ENCODE measurements around the gene CLTCL1.
"Not testable (repeated sequence)": the region's sequence is repeated elsewhere in the genome, so short reads cannot be mapped to it uniquely, and the experiment has no call there.

The CLTCL1 gene

DNA sequence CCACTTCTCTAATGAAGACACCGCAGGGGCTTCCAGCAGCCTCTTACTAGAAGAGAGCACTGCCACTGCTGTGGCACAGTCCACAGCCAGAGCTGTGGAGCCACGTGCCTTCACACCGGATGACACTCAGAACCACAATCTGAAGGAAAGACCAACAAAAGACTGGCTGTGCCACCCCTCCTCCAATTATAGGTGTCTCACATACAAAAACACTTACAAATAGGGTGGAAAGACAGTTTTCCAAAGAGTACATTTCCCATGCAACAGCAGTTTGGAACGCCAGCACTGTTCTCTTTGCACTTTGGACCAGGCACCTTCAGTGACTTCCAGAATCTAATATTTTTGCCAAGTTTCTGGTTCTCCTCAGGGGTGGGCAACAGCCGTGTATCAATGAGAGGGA is 74.9 kb downstream of the CLTCL1 start:
- no peak for ATAC-seq
- no peak for DNase-seq

DNA sequence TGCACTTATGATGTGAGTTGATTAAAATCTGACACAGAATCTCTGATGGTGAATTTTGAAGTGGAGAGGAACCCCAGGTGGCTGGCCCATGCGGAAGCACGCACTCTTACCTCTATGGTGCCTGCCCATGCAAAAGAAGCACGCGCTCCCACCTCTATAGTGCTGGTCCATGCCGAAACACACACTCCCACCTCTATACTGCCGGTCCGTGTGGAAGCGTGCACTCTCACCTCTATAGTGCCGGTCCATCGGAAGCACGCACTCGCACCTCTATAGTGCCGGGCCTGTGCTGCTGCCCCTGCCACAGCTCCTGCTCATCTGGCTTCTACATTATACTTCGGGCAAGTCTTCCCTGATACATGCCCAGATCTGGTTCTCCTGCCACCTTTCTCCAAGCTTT is 76.2 kb downstream of the CLTCL1 start:
- no peak for ATAC-seq
- DNase-seq: no peak

DNA sequence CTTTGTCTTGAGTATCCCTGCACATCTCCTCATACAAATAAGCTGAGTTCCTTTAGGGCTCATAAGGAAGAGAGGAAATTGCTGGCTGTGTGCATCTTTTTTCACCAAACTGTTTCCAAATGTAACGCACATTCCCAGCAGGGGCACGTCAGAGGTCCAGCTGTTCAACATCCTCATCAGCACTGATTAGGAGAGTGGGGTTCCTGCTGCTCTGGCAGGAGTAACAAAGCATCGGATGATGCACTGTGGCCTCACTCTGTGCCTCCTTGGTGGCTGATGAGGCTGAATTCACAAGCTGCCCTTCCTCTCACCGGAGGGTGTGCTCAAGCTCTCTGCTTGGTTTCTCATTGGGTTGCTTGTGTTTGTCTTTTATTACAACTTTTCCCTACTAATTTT is 77.4 kb downstream of the CLTCL1 start:
- ATAC-seq (no peak), DNase-seq (no peak)

DNA sequence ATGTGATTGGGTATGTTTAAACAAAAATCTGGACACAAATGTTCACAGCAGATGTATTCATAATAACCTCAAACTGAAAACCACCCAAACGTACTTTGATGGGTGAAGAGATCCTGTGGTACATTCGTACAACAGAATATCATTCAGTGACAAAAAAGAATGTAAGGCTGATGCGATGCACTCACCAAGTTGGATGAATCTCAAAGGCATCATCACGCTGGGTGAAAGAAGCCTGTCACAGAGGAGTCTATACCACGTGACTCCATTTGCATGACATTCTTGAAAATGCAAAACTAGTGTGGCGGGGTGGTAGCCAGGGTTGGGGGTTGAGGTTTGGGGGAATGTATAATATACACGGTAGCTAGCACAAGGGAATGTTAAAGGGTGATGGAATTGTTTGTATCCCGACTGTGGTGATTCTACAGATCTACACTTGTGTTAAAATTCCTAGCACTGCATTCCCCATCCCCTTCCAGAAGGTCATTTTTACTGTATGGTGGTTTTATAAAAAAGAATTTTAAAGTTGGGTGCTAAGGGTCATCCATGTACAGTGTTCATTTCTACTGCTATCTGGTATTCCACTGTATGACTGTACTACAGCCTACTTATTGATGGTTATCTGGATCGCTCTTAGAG is 78.0 kb downstream of the CLTCL1 start:
- DNase-seq (no peak), ATAC-seq (no peak)

DNA sequence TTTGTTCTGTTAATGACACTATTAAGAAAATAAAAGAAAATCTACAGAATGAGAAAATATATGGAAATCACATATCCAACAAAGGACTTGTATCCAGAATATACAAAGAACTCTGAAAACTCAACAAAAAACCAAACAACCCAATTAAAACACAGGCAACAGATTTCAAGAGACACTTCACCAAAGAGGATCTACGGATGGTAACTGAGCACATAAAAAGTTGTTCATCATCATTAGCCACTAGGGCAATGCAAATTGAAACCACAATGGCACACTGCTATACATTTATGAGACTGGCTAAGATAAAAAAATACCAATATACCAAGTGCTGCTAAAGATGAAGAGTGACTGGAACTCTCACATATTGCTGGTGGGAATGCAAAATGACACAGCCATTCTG is 78.5 kb downstream of the CLTCL1 start:
- DNase-seq (no peak), ATAC-seq (no peak)

DNA sequence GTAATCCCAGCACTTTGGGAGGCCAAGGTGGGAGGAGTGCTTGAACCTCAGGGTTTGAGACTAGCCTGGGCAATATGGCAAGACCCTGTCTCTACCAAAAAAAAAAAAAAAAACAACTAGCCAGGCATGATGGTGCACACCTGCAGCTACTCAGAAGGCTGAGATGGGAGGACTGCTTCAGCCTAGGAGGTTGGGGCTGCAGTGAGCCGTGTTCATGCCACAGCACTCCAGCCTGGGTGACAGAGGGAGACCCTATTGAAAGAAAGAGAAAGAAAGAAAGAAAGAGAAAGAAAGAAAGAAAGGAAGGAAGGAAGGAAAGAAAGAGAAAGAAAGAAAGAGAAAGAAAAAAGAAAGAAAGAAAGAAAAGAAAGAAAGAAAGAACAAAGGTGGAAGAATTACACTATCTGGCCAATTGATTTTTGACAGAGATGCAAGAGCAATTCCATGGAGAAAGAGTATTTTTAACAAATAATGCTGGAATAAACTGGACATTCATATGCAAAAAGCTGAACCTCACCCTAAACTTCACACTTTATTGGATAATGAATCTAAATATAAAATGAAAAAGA is 79.1 kb downstream of the CLTCL1 start:
- DNase-seq (no peak), ATAC-seq (no peak)

DNA sequence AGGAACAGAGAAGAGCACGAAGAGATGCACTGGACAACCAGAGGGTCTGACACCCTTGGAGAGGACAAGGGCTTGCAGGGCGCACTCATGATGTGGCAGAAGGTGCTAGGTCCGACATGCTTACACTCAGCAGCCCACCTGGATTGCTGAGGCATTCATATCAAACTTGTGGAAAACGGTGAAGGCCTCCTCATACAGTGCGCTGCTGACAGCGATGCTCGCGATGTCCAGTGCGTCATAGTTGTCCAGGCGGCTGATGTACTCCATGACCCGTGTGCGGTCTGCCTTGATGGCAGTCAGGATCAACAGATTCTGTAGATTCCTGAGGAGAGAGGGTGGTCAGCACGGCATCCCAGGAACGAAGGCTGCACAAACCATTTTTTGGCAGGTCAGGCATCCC is 81.3 kb downstream of the CLTCL1 start:
- no peak for ATAC-seq
- DNase-seq: no peak

DNA sequence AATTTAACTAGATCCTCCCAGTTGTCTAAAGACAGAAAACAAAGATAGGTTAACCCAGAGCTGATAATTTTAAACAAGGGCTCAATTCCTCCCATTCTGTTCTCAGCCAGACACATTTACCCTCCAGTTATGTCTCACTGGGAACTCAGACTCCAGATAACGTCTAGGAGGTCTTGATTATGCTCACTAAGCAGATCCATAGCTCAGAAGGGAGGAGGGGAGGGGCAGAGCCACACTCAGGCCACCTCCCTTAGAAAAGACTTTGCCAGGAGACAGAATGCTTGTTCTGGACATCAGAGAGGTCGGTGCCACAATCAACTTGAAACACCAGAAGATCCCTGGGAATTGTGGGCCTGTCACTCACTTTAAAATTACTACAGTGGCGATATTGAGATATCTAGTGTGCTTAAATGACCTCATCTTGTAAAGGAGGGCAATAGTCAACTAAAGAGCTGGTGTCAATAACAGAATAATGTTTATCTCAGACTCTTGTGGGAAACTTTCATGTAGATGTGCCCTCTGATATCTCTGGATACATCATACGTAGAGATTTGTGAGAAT is 83.2 kb downstream of the CLTCL1 start:
- DNase-seq (no peak), ATAC-seq (no peak)

DNA sequence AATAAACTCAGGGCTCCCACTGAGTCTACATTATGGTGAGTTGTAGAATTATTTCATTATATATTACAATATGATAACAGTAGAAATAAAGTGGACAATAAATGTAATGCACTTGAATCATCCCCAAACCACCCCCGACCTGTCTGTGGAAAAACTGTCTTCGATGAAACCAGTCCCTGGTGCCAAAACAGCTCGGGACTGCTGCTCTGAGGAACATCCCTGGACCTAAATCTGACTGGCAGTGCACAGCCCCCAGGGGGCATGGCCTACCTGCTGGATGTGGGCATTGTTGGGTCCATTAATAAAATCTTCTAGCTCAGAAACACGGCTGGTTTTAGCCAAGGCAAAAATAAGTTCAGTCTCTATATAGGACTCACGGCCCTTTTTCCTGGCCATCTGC is 83.6 kb downstream of the CLTCL1 start:
- DNase-seq (no peak), ATAC-seq (no peak)

DNA sequence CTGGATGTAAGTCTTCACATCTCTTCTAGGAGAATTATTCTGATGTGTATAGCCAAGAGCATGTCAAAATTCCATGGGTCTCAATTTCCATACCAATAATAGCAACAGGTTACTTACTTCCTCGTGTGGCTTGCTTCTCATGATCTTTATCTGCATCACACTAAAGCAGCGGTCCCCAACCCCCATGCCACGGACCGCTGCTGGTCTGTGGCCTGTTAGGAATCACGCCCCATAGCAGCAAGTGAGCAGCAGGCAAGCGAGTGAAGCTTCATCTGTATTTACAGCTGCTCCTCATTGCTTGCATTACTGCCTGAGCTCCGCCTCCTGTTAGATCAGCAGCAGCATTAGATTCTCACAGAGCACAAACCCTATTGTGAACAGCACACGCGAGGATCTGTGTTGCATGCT is 84.1 kb downstream of the CLTCL1 start:
- DNase-seq: no peak
- ATAC-seq: no peak

DNA sequence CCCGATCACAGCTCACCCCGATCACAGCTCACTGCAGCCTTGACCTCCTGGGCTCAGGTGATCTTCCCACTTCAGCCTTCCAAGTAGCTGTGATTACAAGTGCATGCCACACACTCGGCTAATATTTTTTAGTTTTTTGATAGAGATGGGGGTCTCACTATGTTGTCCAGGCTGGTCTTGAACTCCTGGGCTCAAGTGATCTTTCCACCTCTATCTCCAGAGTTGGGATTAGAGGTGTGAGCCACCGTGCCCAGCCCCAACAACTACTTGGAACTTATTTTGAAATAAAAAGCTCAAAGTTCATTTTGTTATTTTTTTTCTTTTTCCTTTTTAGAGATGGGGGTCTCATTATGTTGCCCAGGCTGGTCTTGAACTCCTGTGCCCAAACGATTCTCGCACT is 85.2 kb downstream of the CLTCL1 start:
- no peak for ATAC-seq
- no peak for DNase-seq

DNA sequence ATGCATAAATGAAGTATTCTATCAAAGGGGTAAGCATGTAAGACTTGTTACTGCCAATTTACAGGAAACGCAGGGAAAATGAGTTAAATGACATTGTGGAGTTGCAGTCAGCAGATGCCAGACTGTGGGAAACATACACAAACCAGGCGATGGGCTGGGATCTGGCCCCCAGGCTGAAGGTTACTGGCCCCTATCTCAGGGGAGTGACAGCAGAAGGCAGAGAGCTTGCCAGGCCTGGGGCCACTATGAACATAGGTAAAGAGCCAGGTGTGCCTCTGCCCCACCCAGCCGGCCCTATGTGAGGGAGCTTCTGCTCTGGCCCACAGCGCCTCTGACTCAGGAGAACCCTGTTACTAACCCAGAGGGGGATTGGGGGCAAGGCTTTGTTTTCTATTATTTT is 86.9 kb downstream of the CLTCL1 start:
- no peak for DNase-seq
- no peak for ATAC-seq

DNA sequence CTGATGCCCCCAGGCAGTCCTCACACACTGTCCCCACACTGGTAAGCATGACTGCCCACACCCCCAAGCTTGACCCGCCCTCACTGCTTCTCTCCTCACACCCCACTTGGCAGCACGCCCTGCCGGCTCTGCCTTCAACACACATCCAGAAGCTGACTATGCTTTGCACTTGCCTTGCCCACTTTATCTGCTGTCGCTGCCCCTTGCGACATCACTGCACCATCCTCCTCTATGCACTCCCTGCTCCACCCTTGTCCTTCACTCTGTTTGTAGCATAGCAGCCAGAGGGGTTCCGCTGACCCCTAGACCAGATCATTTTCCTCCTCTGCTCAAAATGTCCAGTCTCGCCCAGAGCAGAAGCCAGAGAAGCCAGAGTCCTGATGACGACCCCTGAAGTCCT is 87.7 kb downstream of the CLTCL1 start:
- no peak for ATAC-seq
- DNase-seq: no peak

DNA sequence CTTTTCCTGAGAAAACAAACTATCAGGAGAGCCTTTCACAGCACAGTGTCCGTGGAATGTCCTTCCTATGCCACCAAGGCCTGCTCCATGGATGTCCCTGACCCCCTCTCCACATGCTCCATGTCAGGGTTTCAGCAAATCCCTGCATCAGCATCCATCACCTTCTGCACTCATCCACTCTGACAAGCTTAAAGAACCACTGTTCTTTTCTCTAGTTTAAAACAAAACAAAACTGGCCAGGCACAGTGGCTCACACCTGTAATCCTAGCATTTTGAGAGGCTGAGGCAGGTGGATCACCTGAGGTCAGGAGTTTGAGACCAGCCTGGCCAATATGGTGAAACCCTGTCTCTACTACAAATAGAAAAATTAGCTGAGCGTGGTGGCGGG is 88.7 kb downstream of the CLTCL1 start:
- ATAC-seq, DNase-seq: not testable (repeated sequence)

DNA sequence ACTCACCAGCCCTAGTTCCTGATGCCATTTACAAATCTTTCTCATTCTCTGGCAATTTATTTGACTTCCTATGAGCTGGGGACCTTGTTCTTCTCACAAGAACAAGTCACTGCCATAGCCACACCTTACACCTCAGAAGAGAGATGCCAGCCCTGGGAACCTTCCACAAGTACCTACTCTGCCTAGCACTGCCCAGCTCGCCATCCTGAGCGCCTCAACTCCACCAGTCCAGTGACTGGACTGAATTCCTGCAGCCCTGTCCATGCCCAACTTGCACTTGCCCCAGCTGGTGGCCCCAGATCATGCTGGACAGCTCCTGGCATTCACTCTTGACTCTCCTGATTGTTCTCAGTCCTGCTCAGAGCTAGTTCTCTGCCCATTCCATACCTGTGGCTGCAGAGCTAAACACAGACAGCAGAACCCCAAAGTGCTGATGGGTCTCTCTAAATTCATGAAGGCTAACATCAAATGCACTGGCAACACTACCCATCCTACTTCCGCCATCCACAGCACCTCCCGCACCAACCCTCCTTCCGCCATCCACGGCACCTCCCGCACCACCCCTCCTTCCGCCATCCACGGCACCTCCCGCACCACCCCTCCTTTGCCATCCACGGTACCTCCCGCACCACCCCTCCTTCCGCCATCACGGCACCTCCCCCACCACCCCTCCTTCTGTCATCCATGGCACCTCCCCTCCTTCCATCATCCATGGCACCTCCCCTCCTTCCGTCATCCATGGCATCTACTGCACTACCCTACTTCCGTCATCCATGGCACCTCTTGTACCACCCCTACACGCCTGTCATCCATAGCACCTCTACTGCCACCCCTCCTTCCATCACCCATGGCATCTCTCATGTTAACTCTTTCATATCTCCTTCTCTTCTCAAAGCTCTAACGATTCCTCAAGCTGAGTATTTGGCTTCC is 89.4 kb downstream of the CLTCL1 start:
- DNase-seq: no peak
- no peak for ATAC-seq

DNA sequence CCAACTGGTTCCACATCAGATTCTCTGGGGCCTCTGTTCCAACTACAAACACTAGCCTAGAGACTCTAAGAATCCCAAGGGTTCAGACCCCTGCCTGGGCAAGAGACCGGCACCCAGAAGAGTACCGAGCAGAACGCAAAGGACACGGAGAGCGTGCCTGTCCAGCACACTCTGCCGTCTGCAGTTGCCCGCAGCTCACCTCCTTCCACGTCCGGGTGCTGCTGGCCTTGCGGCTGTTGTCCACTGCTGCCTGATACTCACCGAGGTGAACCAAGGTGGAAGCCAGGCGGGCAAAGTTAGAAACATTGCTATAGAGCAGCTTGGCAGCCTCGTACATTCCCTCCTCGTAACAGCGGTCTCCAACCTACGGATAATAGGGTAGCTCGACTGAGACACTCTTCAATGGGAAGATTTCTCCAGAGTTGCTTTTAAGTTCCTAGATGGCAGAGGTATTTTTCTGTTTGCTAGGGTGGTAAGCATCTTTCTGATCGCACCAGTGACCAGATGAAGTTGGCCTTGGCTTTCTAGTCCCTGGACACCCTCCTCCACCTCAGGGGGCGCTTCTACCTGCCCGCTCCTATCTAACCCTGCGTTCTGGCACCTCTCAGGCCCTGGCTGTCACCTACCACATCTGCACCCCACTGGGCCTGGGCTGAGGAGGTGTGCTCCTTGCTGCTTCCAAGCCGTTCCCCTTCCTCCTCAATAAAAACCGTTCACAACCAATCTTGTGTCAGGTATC is 90.2 kb downstream of the CLTCL1 start:
- ATAC-seq (no peak), DNase-seq (no peak)

DNA sequence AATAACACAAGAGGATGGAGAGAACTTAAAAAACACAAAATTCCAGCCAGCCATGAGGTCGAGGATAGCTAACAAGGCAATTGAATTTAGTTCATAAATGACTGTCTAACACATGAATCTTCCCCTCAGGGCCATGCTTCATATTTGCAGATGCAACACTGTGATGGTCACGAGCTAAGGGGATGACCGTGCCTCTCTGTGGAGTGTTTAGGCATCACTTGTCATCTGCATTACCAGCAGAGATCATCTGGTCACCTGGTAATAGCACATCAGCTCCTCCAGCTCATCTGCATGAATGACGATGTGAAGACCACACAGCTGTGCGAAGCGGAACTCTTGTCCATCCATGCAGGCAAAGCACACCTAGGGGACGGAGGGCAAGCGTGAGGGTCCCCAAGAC is 92.0 kb downstream of the CLTCL1 start:
- no peak for ATAC-seq

DNA sequence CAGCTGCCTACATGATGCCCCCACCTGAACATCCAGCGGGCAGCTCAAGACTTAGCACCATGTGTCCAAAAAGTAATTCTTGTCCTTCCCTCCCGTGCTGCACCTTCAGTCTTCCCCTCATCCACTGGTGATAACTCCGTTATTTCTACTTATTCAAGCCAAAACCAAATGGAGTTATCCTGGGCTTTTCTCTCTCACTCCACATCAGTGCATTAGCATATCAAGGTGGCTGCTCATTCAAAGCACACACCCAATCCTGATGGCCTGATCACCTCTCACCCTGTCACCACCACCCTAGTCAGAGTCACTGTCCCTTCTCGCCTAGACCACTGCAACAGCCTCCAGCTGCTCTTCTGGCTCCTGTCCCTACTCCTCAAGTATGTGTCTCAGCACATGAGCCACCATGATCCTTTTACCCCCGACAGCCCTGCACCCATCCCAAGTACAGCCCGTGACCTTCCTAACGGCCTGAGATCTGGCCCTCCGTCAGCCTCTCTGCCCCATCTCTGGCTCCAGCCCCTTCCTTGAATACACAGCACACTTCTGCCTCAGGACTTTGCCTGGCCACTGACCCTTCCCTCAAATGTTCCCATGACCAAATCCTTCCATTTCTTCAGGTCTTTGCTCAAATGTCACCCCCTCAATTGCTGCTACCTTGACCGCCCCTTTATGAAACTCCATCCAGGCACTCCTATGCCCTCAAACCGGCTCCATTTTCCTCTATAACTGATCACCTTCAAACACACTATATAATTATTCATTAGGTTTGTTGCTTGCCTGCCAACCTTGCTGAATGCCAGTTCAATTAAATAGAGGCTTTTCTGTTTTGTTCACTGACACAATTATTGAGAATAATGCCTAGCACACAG is 93.3 kb downstream of the CLTCL1 start:
- DNase-seq (no peak), ATAC-seq (no peak)

More for the DNA sequence above, 92.0 kb downstream of the CLTCL1 start:
- DNase-seq: no peak

DNA sequence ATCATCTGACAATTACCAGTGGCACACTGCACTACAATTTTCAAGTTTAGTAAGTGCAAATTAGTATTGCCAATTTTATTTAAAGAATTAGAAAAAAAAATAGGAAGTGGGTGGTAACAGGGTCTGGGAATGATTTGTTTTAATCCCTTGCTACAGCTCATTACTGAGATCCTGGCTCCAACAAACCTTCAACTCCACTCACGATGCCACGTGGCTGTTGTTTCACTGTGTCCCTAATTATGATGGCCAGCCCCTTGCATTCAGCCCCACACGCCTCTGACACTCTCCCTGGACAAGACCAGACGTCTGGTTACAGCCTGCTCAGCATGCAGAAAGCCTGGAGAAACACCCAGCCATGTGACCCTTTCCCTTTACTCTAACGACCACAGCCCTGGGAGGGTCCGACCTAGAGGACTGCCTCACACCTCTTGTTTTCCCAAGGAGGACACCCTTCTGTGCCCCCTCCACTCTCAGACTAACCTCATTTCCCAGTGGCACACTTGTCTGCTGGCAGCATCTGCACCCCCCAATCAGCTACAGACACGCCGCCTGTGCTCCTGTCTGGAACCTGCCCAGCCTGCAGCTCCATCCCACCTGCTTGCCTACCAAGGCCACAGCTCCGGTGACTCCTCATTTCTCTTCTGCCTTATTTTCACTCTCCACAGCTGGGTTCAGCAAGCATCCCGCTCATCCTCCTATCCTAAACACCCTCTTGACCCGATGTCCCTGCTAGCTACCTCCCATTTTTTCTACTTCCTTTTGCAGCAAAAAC is 94.5 kb downstream of the CLTCL1 start:
- ATAC-seq (no peak), DNase-seq (no peak)

Data from stimulated activated naive CD8-positive, alpha-beta T cell treated with anti-CD3 and anti-CD28 coated beads, Interleukin-15, Interleukin-2, amounts not matched to agents 100 U/mL and 50 U/mL, for 24 hours (primary cell).